ENCODE measurements around the gene UTP25. TPM values are rescaled to one million over a fixed set of nuclear protein-coding genes. Genes with fewer than 3 reads are reported as not detected.
A peak's percentile ranks its signal among the peaks of the same experiment; 100 is the strongest.

Gene UTP25
- total and polyA plus RNA-seq, 2 of the 4 experiments (the other 2 are of a cell fraction): 7.1 to 17.4 TPM

DNA sequence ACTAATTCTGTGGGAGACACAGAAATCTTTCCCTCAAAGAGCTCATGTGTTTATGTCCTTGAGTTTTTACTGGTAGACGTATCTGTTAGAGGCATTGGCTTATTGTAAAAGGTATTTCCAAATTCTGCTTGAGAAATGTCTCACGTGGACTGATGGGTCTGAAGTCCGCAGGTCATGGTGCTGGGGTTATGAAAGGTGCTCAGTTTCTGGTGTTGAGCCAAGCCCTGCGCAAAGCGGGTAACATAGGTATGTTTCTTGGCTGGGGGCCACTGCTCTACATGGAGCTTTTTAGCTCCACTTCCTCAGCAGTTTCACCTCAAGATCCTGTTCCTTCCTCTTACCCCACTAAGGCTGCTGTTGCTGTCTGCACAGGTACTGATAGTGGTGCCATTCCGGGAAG is 10.8 kb downstream of the UTP25 start:
- peak overlapping the region; percentile 95 for H2BK5ac ChIP-seq (ENCODE audit: low read depth, low read length, poor library complexity, severe bottlenecking)
- H2BK15ac ChIP-seq (ENCODE audit: low read depth, low read length): peak overlapping the region; percentile 88; the same call in 2 of the 3 replicates
- no peak for TF ChIP-seq NFE2L2 (IDR thresholded peaks at IDR 0.05; ENCODE audit: low read depth, low read length)
- TF ChIP-seq FOS (IDR thresholded peaks at IDR 0.05; ENCODE audit: low read depth, low read length): no peak
- TF ChIP-seq, protein P1, sequence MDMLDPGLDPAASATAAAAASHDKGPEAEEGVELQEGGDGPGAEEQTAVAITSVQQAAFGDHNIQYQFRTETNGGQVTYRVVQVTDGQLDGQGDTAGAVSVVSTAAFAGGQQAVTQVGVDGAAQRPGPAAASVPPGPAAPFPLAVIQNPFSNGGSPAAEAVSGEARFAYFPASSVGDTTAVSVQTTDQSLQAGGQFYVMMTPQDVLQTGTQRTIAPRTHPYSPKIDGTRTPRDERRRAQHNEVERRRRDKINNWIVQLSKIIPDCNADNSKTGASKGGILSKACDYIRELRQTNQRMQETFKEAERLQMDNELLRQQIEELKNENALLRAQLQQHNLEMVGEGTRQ (IDR thresholded peaks at IDR 0.05; ENCODE audit: low read depth, low read length): no peak
- no peak for TF ChIP-seq RAD21 (IDR thresholded peaks at IDR 0.05; ENCODE audit: low read length)
- TF ChIP-seq RCOR1 (IDR thresholded peaks at IDR 0.05; ENCODE audit: insufficient replicate concordance, low read length): no peak
- TF ChIP-seq RFX5 (IDR thresholded peaks at IDR 0.05; ENCODE audit: low read depth, low read length): no peak
- H3K36me3 ChIP-seq (ENCODE audit: control insufficient read depth, insufficient read depth, low read length): peaks cover 38% of the 10 kb centered on the region
- POLR2A ChIA-PET (ENCODE audit: unreplicated experiment): no interaction called here
- peak overlapping the region; percentile 83 for H2AK5ac ChIP-seq (ENCODE audit: low read depth, low read length)
- H3K79me1 ChIP-seq (ENCODE audit: low read depth in 1 of 2, low read length in 2 of 2): peaks cover 42 to 55% of the 10 kb centered on the region in 2 experiments
- DNase-seq (no peak), ATAC-seq (ENCODE audit: low read depth) (no peak)
- H3K4me3 ChIP-seq (ENCODE audit: insufficient read depth, low read depth, low read length): no peak overlapping the region
- H3K4me2 ChIP-seq (ENCODE audit: low read depth, low read length): no peak overlapping the region
- 100% methylated on average over 2 of the region's 6 CpGs; no CpG with 5 or more reads in 1 of the 2 experiments for WGBS, 2 experiments (ENCODE audit: extremely low coverage in 2 of 2, insufficient read length in 1 of 2)
- H3K18ac ChIP-seq (ENCODE audit: low read depth, low read length): no peak overlapping the region
- peak overlapping the region; percentile 56; the same call in 1 of the 2 replicates for H4K5ac ChIP-seq (ENCODE audit: low read depth, low read length)
- intact Hi-C loops (cut with micrococcal nuclease) (no loop called here), dilution Hi-C loops (cut with HindIII; ENCODE audit: low sequenced_read_pairs, unreplicated experiment) (no loop called here), in situ Hi-C loops (cut with MboI; ENCODE audit: low sequenced_read_pairs) (no loop called here)
- H3K56ac ChIP-seq (ENCODE audit: extremely low read depth, insufficient read depth, low read length): no peak overlapping the region
- H3K9me3 ChIP-seq (ENCODE audit: control insufficient read depth, insufficient read depth, low read length): no peaks in the 10 kb centered on the region
- peak overlapping the region; percentile 98 for H3K27ac ChIP-seq (ENCODE audit: insufficient read depth, low read length)
- BruUV-seq (replicated peaks): no TSS peak
- H2BK20ac ChIP-seq (ENCODE audit: low read depth, low read length): peak overlapping the region; percentile 97
- peak overlapping the region; percentile 92; the same call in 1 of the 2 replicates for H3K23ac ChIP-seq (ENCODE audit: low read depth, low read length)
- peak overlapping the region; percentile 79 for H2AK9ac ChIP-seq (replicated peaks; ENCODE audit: low read depth, low read length, poor library complexity)
- peak overlapping the region; percentile 85 for H3K14ac ChIP-seq (replicated peaks; ENCODE audit: low read depth, low read length)
- no peaks in the 10 kb centered on the region for H4K20me1 ChIP-seq (ENCODE audit: insufficient read depth, low read length)
- peak overlapping the region; percentile 98 for H2BK120ac ChIP-seq (ENCODE audit: low read depth, low read length)
- no peak overlapping the region for H3K9ac ChIP-seq (ENCODE audit: low read depth, low read length)
- H3K27me3 ChIP-seq (ENCODE audit: control insufficient read depth, insufficient read depth, low read length): no peaks in the 10 kb centered on the region
- H3K4ac ChIP-seq (ENCODE audit: low read depth, low read length): peak overlapping the region; percentile 97
- CTCF ChIA-PET: interaction anchor here (0.6 kb wide), 1 partner anchor 37 kb away, joined by 3 read pairs; no protein-coding TSS in a partner anchor
- peaks cover 18% of the 10 kb centered on the region for H3K4me1 ChIP-seq (ENCODE audit: control insufficient read depth, insufficient read depth, low read length)
- H3K9me1 ChIP-seq (ENCODE audit: insufficient read depth, low read length): peaks cover 23% of the 10 kb centered on the region
- H4K8ac ChIP-seq (ENCODE audit: low read depth in 2 of 2, low read length in 2 of 2): peak overlapping the region; percentile 31 to 97; a peak in 3 of 4 replicates
- H4K91ac ChIP-seq (ENCODE audit: insufficient read depth, low read depth, low read length): peak overlapping the region; percentile 94
- no peak overlapping the region for H2AFZ ChIP-seq (replicated peaks; ENCODE audit: low read length, poor library complexity)
